Tibial nerve (tissue), 3 donors: Measurements from ENCODE around the gene PHLPP1.

Source experiments
- POLR2A ChIP-seq, 2 donors: fragments of 450-650 bp; IDR thresholded peaks; one replicate each; pipeline ENCODE4 v1.6.1; 2017; ENCODE audit warnings: antibody characterized with exemption in 2 of 2, mild to moderate bottlenecking in 2 of 2, moderate library complexity in 2 of 2
- TF ChIP-seq, protein P1 (sequence below), 5 experiments: fragments of 200-600 bp in 3 of 5; fragments of 450-650 bp in 2 of 5; sonication (generic) in 3 of 5; IDR thresholded peaks; one replicate each; pipeline ENCODE4 v1.5.1; 2016 to 2019; ENCODE audit warnings: antibody characterized with exemption in 5 of 5, mild to moderate bottlenecking in 3 of 5, moderate library complexity in 2 of 5

DNA sequence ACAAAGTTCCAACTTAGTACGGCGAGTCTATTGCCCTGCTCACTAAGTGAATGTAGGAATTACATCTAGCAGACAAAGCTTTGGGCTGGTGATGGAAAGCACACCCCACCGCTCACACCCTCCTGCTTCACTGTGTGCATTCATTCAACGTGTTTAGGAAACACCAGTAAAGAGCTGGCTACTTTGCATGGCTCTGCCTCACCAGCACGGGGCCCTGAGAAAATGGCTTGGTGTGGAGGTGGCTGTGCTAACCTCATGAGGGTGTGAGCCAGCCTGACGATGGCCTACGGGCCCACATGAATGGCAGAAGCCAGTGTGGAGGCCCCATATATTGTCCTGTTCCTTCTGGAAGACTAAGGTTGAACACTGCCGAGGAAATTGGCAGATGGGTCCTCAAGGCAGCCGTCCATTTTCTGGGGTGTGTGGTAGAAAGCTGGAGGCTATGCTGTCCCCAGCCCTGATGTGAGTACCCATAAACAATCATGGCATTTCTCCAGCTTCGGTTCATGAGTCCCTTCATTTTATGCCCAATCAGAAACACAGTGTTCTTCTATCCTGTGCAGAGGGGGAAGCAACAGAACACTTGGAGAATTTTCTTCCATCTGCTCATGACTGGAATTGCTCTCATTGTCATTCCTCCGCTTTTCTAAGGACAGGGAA lies 269.4 kb downstream of the PHLPP1 start:
- no peak for TF ChIP-seq POLR2A (IDR thresholded peaks at IDR 0.05)
- TF ChIP-seq, protein P1, sequence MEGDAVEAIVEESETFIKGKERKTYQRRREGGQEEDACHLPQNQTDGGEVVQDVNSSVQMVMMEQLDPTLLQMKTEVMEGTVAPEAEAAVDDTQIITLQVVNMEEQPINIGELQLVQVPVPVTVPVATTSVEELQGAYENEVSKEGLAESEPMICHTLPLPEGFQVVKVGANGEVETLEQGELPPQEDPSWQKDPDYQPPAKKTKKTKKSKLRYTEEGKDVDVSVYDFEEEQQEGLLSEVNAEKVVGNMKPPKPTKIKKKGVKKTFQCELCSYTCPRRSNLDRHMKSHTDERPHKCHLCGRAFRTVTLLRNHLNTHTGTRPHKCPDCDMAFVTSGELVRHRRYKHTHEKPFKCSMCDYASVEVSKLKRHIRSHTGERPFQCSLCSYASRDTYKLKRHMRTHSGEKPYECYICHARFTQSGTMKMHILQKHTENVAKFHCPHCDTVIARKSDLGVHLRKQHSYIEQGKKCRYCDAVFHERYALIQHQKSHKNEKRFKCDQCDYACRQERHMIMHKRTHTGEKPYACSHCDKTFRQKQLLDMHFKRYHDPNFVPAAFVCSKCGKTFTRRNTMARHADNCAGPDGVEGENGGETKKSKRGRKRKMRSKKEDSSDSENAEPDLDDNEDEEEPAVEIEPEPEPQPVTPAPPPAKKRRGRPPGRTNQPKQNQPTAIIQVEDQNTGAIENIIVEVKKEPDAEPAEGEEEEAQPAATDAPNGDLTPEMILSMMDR (IDR thresholded peaks at IDR 0.05) = no peak
